K562 (cell line): ENCODE data around the gene TPI1. TPM values are rescaled to one million over a fixed set of nuclear protein-coding genes. Genes with fewer than 3 reads are reported as not detected.

Source experiments
- ATAC-seq: fragments of 200-7000 bp; cut with Tn5 transposase; 3 replicates; pipeline ENCODE4 v1.9.1; 2020; ENCODE audit warnings: moderate library complexity
- BruUV-seq: library from RNA; stranded (reverse); fragments of 400-500 nt; replicated peaks from 2 replicates; lab custom pipeline; 2021; lab: Mats Ljungman, UMichigan
- CTCF ChIA-PET: fragments of 300-600 bp; formaldehyde crosslinking; extraction: SDS; loops from one replicate; lab custom pipeline; 2021; ENCODE audit warnings: low intra/inter-chr PET ratio; lab: Yijun Ruan, JAX
- POLR2A ChIA-PET: fragments of 300-600, 350-650 bp; sonication (Branson Sonifier 250); formaldehyde crosslinking; extraction: SDS; loops from one replicate; lab custom pipeline; 2021; ENCODE audit warnings: antibody characterized with exemption, inconsistent platforms; lab: Yijun Ruan, JAX
- DNase-seq, 4 experiments: peaks; one replicate each; pipeline versions ENCODE4 v3.0.0 to v3.0.0-alpha.2; 2011 to 2018; ENCODE audit warnings: low spot score in 3 of 4, mixed read lengths in 3 of 4; ENCODE audit errors: extremely low read depth in 1 of 4
- FAIRE-seq: peaks from 2 replicates; lab custom pipeline; 2011; peaks lifted over from hg19 to GRCh38; lab: Jason Lieb, UNC
- H2AFZ ChIP-seq: 2 replicates; pipeline ENCODE4 v1.6.0; 2011; ENCODE audit warnings: low read depth, low read length, control low read depth, inconsistent platforms
- H3K27ac ChIP-seq: fragments of 200-600 bp; 3 replicates; pipeline ENCODE4 v1.8.0; 2011; ENCODE audit warnings: low read depth, mild to moderate bottlenecking, control low read depth, inconsistent platforms, low read length, moderate library complexity, mixed read lengths; ENCODE audit errors: extremely low read depth
- H3K27me3 ChIP-seq, 2 experiments: fragments of 300-600 bp in 1 of 2; 2 replicates in 1 of 2; 3 replicates in 1 of 2; pipeline versions ENCODE4 v1.6.0 to v1.8.0; 2011; ENCODE audit warnings: inconsistent platforms in 2 of 2, low read length in 2 of 2, mild to moderate bottlenecking in 1 of 2, mixed read lengths in 1 of 2, moderate library complexity in 1 of 2; ENCODE audit not compliant: control insufficient read depth in 2 of 2, insufficient read depth in 2 of 2
- H3K36me3 ChIP-seq: fragments of 300-600 bp; 3 replicates; pipeline ENCODE4 v1.8.0; 2011; ENCODE audit warnings: mild to moderate bottlenecking, low read length, inconsistent platforms; ENCODE audit not compliant: control insufficient read depth, insufficient read depth
- H3K4me1 ChIP-seq, 2 experiments: fragments of 200-600 bp in 1 of 2; replicated peaks in 1 of 2; 2 replicates in 1 of 2; 3 replicates in 1 of 2; pipeline versions ENCODE4 v1.5.1 to v1.8.0; 2011; ENCODE audit warnings: inconsistent platforms in 2 of 2, low read length in 2 of 2, mild to moderate bottlenecking in 1 of 2, mixed read lengths in 1 of 2, moderate library complexity in 1 of 2; ENCODE audit not compliant: control insufficient read depth in 2 of 2, insufficient read depth in 2 of 2
- H3K4me2 ChIP-seq: 2 replicates; pipeline ENCODE4 v1.6.1; 2011; ENCODE audit warnings: low read length, control low read depth, inconsistent platforms, mixed read lengths; ENCODE audit not compliant: insufficient read depth
- H3K4me3 ChIP-seq: fragments of 200-600 bp; sonication (generic), shearing (Covaris generic); 2 replicates; pipeline ENCODE4 v1.5.1; 2016; ENCODE audit warnings: control low read depth, inconsistent platforms
- H3K79me2 ChIP-seq: fragments of 200-600 bp; 3 replicates; pipeline ENCODE4 v1.8.0; 2011; ENCODE audit warnings: low read length, inconsistent platforms; ENCODE audit not compliant: control insufficient read depth, insufficient read depth
- H3K9ac ChIP-seq, 2 experiments: 2 replicates each; pipeline versions ENCODE4 v1.6.0 to v1.6.1; 2011; ENCODE audit warnings: low read depth in 2 of 2, low read length in 2 of 2, control low read depth in 1 of 2, inconsistent platforms in 1 of 2, mild to moderate bottlenecking in 1 of 2, mixed read lengths in 1 of 2; ENCODE audit not compliant: insufficient read depth in 1 of 2
- H3K9me1 ChIP-seq: one replicate; pipeline ENCODE4 v1.6.0; 2011; ENCODE audit warnings: inconsistent platforms, mild to moderate bottlenecking, low read length, moderate library complexity; ENCODE audit not compliant: control insufficient read depth, insufficient read depth
- H3K9me3 ChIP-seq: replicated peaks from 2 replicates; pipeline ENCODE4 v1.5.1; 2011; ENCODE audit warnings: low read depth, low read length, inconsistent platforms; ENCODE audit not compliant: control insufficient read depth, insufficient read depth
- H4K20me1 ChIP-seq: replicated peaks from 2 replicates; pipeline ENCODE4 v1.6.1; 2011; ENCODE audit warnings: low read length, inconsistent platforms, mixed read lengths; ENCODE audit not compliant: control insufficient read depth, insufficient read depth
- ARHGAP35 ChIP-seq: fragments of 450-650 bp; IDR thresholded peaks from 2 replicates; pipeline ENCODE4 v1.6.1; 2018; ENCODE audit not compliant: partially characterized antibody
- CBFA2T2 ChIP-seq: fragments of 450-650 bp; conservative IDR thresholded peaks from 2 replicates; pipeline ENCODE4 v1.6.1; 2017; ENCODE audit warnings: mild to moderate bottlenecking
- ELF1 ChIP-seq: fragments of 200-800 bp; sonication (Bioruptor generic); IDR thresholded peaks from 2 replicates; pipeline ENCODE4 v1.6.1; 2016; ENCODE audit warnings: missing genetic modification characterization, missing compliant biosample characterization
- FOXA3 ChIP-seq, 2 experiments: fragments of 450-650 bp in 1 of 2; sonication (generic) in 1 of 2; formaldehyde crosslinking; IDR thresholded peaks in 1 of 2; conservative IDR thresholded peaks in 1 of 2; 2 replicates each; pipeline versions ENCODE4 v1.4.0 to v1.8.0; 2020 to 2022; ENCODE audit warnings: mild to moderate bottlenecking in 2 of 2, missing genetic modification reagents in 1 of 2
- HNRNPK ChIP-seq: fragments of 200-400 bp; formaldehyde crosslinking; IDR thresholded peaks from one replicate; pipeline ENCODE4 v1.6.1; 2018; ENCODE audit warnings: mild to moderate bottlenecking, low read depth, low read length; ENCODE audit not compliant: poor library complexity, severe bottlenecking
- HNRNPUL1 ChIP-seq: fragments of 200-400 bp; formaldehyde crosslinking; IDR thresholded peaks from 2 replicates; pipeline ENCODE4 v1.6.1; 2017; ENCODE audit warnings: low read length
- KLF13 ChIP-seq: fragments of 450-650 bp; IDR thresholded peaks from 2 replicates; pipeline ENCODE4 v1.6.1; 2016; ENCODE audit warnings: missing genetic modification characterization, low read depth, mild to moderate bottlenecking, missing compliant biosample characterization, moderate library complexity, borderline replicate concordance
- L3MBTL2 ChIP-seq: fragments of 450-650 bp; IDR thresholded peaks from 2 replicates; pipeline ENCODE4 v1.6.1; 2016; ENCODE audit warnings: mild to moderate bottlenecking, moderate library complexity
- POLR2AphosphoS5 ChIP-seq: IDR thresholded peaks from 2 replicates; pipeline ENCODE4 v1.6.1; 2011; ENCODE audit warnings: mild to moderate bottlenecking, low read depth, low read length, moderate library complexity; ENCODE audit not compliant: control insufficient read depth, insufficient read depth
- RBFOX2 ChIP-seq: fragments of 200-400 bp; formaldehyde crosslinking; IDR thresholded peaks from 2 replicates; pipeline ENCODE4 v1.6.1; 2017; ENCODE audit warnings: low read depth, mild to moderate bottlenecking, low read length, moderate library complexity
- SUPT5H ChIP-seq: fragments of 450-650 bp; IDR thresholded peaks from 2 replicates; pipeline ENCODE4 v1.6.1; 2016
- YY1 ChIP-seq, 3 experiments: IDR thresholded peaks; 2 replicates each; pipeline ENCODE4 v1.6.1; 2011; ENCODE audit warnings: low read length in 2 of 3, mild to moderate bottlenecking in 2 of 3, moderate library complexity in 2 of 3, borderline replicate concordance in 1 of 3, control low read depth in 1 of 3, low read depth in 1 of 3; ENCODE audit not compliant: insufficient read depth in 3 of 3, insufficient replicate concordance in 2 of 3, control insufficient read depth in 1 of 3, insufficient read length in 1 of 3; ENCODE audit errors: extremely low read depth in 1 of 3
- WGBS: fragments of 100-300 bp; shearing (Covaris generic); methylation state at CpG from one replicate; pipeline ENCODE4 v1.1.6; 2016; ENCODE audit warnings: low coverage, mixed read lengths; ENCODE audit not compliant: insufficient coverage; ENCODE audit errors: missing lambda C conversion rate; 5-methylcytosine and 5-hydroxymethylcytosine counted together
- in situ Hi-C: fragments of 300-500 bp; cut with MboI; formaldehyde crosslinking; loops from 4 replicates; pipeline ENCODE4 v1.15.0; 2018; ENCODE audit warnings: inconsistent platforms, mixed read lengths
- intact Hi-C: fragments of 100-400 bp; cut with micrococcal nuclease; formaldehyde crosslinking; loops from 2 replicates; pipeline ENCODE4 v1.14.2; 2022
- polyA plus RNA-seq, 8 experiments: library from polyadenylated mRNA; depleted of rRNA in 4 of 8; stranded (reverse) in 5 of 8; unstranded in 3 of 8; fragments of >200 nt; fragmentation: Nextera tagmentation in 2 of 8; fragmentation: Illumina TruSeq in 1 of 8; extraction: Ambion mirVana in 2 of 8; extraction: Trizol in 1 of 8; gene quantifications; 2 replicates each; pipeline versions ENCODE4 v1.2.1 to v1.2.3, GENCODE V29; 2011 to 2014; ENCODE audit warnings: inconsistent platforms in 1 of 8, missing spikeins in 1 of 8
- total RNA-seq, 7 experiments: library from RNA; depleted of rRNA in 6 of 7; stranded (reverse); fragments of >200 nt in 6 of 7; fragmentation: Illumina TruSeq in 2 of 7; extraction: Trizol in 2 of 7; gene quantifications; 2 replicates each; pipeline versions ENCODE4 v1.2.1 to v1.2.3, GENCODE V29; 2011 to 2021; ENCODE audit warnings: low replicate concordance in 1 of 7
- TF ChIP-seq, protein P1 (sequence below): fragments of 450-650 bp; formaldehyde crosslinking; IDR thresholded peaks from 2 replicates; pipeline ENCODE4 v1.4.0; 2020; ENCODE audit warnings: mild to moderate bottlenecking, mixed read lengths
- TF ChIP-seq, protein P2 (sequence below), 2 experiments: fragments of 250-450 bp in 1 of 2; fragments of 450-650 bp in 1 of 2; sonication (Bioruptor Pico) in 1 of 2; IDR thresholded peaks; 2 replicates each; pipeline versions ENCODE4 v1.6.1 to v1.8.0; 2016 to 2021; ENCODE audit warnings: mild to moderate bottlenecking in 2 of 2, moderate library complexity in 2 of 2, missing compliant biosample characterization in 1 of 2, missing genetic modification characterization in 1 of 2
- TF ChIP-seq, protein P3 (sequence below): sonication (generic); formaldehyde crosslinking; IDR thresholded peaks from 2 replicates; pipeline ENCODE4 v1.5.0; 2020; ENCODE audit warnings: missing genetic modification reagents

TPI1 gene
- total and polyA plus RNA-seq, 9 of the 15 experiments (the other 6 are each of a cell fraction or from before 2014, with no cell fraction given) = 662 to 4,971 (median 892) TPM

DNA sequence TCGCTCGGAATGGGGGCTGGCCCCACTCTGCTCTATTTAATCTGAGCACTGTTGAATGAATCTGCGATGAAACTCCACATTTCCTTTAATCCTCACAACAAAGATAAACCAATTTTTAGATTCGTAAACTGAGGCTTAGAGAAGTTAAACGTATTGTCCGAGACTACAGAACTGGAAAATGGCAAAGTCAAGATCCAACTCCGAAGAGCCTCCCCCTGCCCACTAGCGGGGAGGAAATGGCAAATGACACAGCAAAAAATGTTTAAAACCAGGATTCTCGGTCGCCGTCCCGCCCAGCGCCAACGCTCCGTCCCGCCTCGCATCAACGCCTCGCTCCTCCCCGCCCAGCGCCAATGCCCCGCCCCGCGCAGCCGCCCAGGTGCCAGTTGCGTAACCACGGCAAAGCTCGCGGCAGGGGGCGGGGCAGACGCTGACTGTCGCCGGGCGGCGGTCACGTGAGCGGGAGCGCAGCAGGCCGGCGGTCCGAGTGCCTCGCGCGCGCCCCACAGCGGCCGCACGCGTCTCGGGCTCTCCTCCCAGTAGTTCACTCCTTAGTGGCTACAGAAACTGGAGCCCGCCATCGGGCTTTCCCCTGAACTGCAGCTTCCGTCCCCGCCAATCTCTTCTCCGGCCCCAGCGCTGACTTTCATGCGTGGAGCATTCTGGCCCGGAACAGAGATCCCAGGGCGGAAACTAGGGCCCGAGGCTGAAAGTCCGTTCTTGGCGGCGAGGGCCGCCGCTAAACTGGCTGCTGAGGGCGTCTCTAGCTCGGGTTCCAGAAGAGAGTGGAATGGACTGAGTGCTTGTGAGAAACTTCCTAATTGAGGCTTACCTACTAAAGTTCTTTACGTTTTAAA lies 23.7 kb downstream of the TPI1 start:
- ATAC-seq = peak; percentile 97
- Histone ChIP-seq H3K9ac (peak overlapping the region; percentile 90), H4K20me1 (no peaks in the 10 kb centered on the region), H3K4me2 (peak overlapping the region; percentile 74), H3K79me2 (0 out of 3 replicates have a peak, but pooled peaks cover 2% of the 10 kb centered on the region), H3K4me1 (peaks cover 12 to 19% of the 10 kb centered on the region in 2 experiments; a peak in 4 of 5 replicates), H3K4me3 (peak overlapping the region; percentile 42), H3K27me3 (no peaks in the 10 kb centered on the region), H3K27ac (peak overlapping the region; percentile 96), H3K9me3 (no peaks in the 10 kb centered on the region), H2AFZ (peak overlapping the region; percentile 92), H3K9me1 (no peaks in the 10 kb centered on the region), H3K36me3 (no peaks in the 10 kb centered on the region)
- CTCF ChIA-PET = no interaction called here
- under 1% methylated on average over 39 of the region's 68 CpGs for WGBS
- intact Hi-C loops (loop anchor here (2.0 kb wide), 1 partner anchor 18 kb away; the partner anchor contains the start of gene SPSB2), in situ Hi-C loops (no loop called here)
- POLR2A ChIA-PET = interaction anchor here (0.6 to 1.8 kb wide), 15 partner anchors 9 to 333 kb away, joined by 3 to 18 read pairs (median 4); partner anchors contain the start of genes C12orf57, CDCA3, RNU7-1 and SPSB2
- FAIRE-seq = peak; percentile 93
- no TSS peak for BruUV-seq
- DNase-seq = peak; percentile 89 to 96 (median 92)
- TF ChIP-seq, protein P1, sequence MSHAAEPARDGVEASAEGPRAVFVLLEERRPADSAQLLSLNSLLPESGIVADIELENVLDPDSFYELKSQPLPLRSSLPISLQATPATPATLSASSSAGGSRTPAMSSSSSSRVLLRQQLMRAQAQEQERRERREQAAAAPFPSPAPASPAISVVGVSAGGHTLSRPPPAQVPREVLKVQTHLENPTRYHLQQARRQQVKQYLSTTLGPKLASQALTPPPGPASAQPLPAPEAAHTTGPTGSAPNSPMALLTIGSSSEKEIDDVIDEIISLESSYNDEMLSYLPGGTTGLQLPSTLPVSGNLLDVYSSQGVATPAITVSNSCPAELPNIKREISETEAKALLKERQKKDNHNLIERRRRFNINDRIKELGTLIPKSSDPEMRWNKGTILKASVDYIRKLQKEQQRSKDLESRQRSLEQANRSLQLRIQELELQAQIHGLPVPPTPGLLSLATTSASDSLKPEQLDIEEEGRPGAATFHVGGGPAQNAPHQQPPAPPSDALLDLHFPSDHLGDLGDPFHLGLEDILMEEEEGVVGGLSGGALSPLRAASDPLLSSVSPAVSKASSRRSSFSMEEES = peak; percentile 98
- TF ChIP-seq ELF1 (tag) (peak; percentile 3; the same call in 1 of the 2 replicates), POLR2AphosphoS5 (peak; percentile 82), L3MBTL2 (peak; percentile 85), ARHGAP35 (no peak), FOXA3 (CRISPR knock-in tag; conservative IDR thresholded peaks at IDR 0.05 in 1 of 2, IDR thresholded peaks at IDR 0.05 in 1 of 2) (no peak), CBFA2T2 (peak; percentile 40; the same call in 1 of the 2 replicates), KLF13 (tag) (peak; percentile 70; the same call in 1 of the 2 replicates), HNRNPK (no peak), SUPT5H (peak; percentile 67), YY1 (IDR thresholded peaks at IDR 0.05; ENCODE audit: borderline replicate concordance in 1 of 3, control insufficient read depth in 1 of 3, extremely low read depth in 1 of 3, insufficient read depth in 3 of 3, insufficient read length in 1 of 3, insufficient replicate concordance in 2 of 3, low read depth in 1 of 3, low read length in 2 of 3) (peak in 2 of 3 experiments; percentile 50 to 66), HNRNPUL1 (no peak), RBFOX2 (peak; percentile 86)
- TF ChIP-seq, protein P2, sequence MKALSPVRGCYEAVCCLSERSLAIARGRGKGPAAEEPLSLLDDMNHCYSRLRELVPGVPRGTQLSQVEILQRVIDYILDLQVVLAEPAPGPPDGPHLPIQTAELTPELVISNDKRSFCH (CRISPR knock-in tag; IDR thresholded peaks at IDR 0.05) = no peak
- TF ChIP-seq, protein P2 (tag; IDR thresholded peaks at IDR 0.05) = no peak
- TF ChIP-seq, protein P3, sequence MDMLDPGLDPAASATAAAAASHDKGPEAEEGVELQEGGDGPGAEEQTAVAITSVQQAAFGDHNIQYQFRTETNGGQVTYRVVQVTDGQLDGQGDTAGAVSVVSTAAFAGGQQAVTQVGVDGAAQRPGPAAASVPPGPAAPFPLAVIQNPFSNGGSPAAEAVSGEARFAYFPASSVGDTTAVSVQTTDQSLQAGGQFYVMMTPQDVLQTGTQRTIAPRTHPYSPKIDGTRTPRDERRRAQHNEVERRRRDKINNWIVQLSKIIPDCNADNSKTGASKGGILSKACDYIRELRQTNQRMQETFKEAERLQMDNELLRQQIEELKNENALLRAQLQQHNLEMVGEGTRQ = peak; percentile 93
